C4-2B (cell line): ENCODE data around the gene THRAP3.

Source experiments
- ZFX ChIP-seq: fragments of 450-650 bp; IDR thresholded peaks from 2 replicates; pipeline ENCODE4 v1.6.1; 2017
- TF ChIP-seq, protein P1 (sequence below): fragments of 450-650 bp; conservative IDR thresholded peaks from 2 replicates; pipeline ENCODE4 v1.5.1; 2017; ENCODE audit warnings: mild to moderate bottlenecking

DNA sequence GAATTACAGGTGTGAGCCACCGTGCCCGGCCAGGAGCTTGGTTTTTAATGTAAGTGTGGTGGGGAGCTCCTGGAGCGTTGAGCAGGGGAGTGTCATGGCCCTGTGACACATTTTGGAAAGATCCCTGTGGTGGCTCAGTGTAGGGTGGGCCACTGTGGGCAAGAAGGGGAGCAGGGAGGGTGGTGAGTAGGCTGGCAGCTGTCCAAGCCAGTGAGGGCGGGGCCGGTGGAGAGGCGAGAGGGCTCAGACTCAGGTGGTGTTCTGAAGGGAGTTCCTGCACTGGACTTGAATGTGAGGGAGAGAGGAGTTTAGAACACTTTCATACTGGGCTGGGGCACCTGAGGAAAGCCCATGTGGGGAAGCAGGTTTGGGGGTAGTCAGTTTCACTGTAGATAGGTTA is 102.3 kb downstream of the THRAP3 start:
- TF ChIP-seq, protein P1, sequence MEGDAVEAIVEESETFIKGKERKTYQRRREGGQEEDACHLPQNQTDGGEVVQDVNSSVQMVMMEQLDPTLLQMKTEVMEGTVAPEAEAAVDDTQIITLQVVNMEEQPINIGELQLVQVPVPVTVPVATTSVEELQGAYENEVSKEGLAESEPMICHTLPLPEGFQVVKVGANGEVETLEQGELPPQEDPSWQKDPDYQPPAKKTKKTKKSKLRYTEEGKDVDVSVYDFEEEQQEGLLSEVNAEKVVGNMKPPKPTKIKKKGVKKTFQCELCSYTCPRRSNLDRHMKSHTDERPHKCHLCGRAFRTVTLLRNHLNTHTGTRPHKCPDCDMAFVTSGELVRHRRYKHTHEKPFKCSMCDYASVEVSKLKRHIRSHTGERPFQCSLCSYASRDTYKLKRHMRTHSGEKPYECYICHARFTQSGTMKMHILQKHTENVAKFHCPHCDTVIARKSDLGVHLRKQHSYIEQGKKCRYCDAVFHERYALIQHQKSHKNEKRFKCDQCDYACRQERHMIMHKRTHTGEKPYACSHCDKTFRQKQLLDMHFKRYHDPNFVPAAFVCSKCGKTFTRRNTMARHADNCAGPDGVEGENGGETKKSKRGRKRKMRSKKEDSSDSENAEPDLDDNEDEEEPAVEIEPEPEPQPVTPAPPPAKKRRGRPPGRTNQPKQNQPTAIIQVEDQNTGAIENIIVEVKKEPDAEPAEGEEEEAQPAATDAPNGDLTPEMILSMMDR = no peak
- no peak for TF ChIP-seq ZFX
